Brain microvascular endothelial cell (primary cell): ENCODE results near the gene SART1.
"Not testable (repeated sequence)": the region's sequence is repeated elsewhere in the genome, so short reads cannot be mapped to it uniquely, and the experiment has no call there.

ENCODE experiments used
- DNase-seq: peaks from one replicate; pipeline ENCODE4 v3.0.0-alpha.2; 2020
- H3K27ac ChIP-seq: fragments of 250-450 bp; sonication (Bioruptor Pico); 2 replicates; pipeline ENCODE4 v1.5.1; 2020; ENCODE audit warnings: mild to moderate bottlenecking, moderate library complexity
- H3K27me3 ChIP-seq: fragments of 250-450 bp; sonication (Bioruptor Pico); replicated peaks from 2 replicates; pipeline ENCODE4 v1.5.1; 2020; ENCODE audit warnings: mild to moderate bottlenecking
- H3K36me3 ChIP-seq: fragments of 250-450 bp; sonication (Bioruptor Pico); replicated peaks from 2 replicates; pipeline ENCODE4 v1.5.1; 2020; ENCODE audit warnings: mild to moderate bottlenecking
- H3K4me3 ChIP-seq: 2 replicates; pipeline ENCODE4 v1.5.1; 2011; ENCODE audit warnings: low read depth, mild to moderate bottlenecking, control low read depth, low read length, moderate library complexity
- CTCF ChIP-seq: IDR thresholded peaks from 2 replicates; pipeline ENCODE4 v1.5.1; 2011; ENCODE audit warnings: low read depth, mild to moderate bottlenecking, moderate library complexity, low read length, control low read depth, inconsistent platforms; ENCODE audit errors: missing control alignments
- in situ Hi-C: cut with HindIII; loops from 2 replicates; pipeline ENCODE4 v1.10.0; 2017; ENCODE audit warnings: low sequenced_read_pairs, low pct_ligation_motif_present

SART1 gene

DNA sequence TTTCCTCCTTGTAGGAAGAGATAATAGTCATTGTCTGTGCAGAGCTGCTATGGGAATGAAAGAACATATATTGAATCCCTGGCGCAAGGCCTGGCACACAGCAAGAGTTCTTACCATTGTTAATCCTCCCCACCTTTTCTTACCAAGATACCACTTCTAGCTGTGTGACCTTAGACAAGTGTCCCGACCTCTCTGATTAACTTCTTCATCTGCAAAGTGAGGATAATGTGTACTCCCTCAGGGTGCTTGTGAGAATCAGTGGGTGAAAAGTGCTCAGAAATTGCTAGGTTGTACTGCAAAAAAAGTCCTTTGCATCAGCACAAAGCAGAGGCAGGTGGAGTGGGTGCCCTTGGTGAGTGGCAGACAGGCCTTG is 46.5 kb downstream of the SART1 start:
- Histone ChIP-seq H3K27ac (no peak overlapping the region), H3K36me3 (peaks cover 8% of the 10 kb centered on the region), H3K27me3 (no peaks in the 10 kb centered on the region), H3K4me3 (no peak overlapping the region)
- no peak for DNase-seq
- in situ Hi-C loops: no loop called here
- TF ChIP-seq CTCF: no peak

- TF ChIP-seq CTCF: no peak
- no peak overlapping the region for H3K27ac ChIP-seq
- DNase-seq: no peak
- no peaks in the 10 kb centered on the region for H3K27me3 ChIP-seq
- H3K4me3 ChIP-seq: no peak overlapping the region
- H3K36me3 ChIP-seq: peaks cover 8% of the 10 kb centered on the region
- in situ Hi-C loops: no loop called here
These were observed 47.1 kb downstream of the SART1 start for GRCh38 chr11:66008468-66009101.

DNA sequence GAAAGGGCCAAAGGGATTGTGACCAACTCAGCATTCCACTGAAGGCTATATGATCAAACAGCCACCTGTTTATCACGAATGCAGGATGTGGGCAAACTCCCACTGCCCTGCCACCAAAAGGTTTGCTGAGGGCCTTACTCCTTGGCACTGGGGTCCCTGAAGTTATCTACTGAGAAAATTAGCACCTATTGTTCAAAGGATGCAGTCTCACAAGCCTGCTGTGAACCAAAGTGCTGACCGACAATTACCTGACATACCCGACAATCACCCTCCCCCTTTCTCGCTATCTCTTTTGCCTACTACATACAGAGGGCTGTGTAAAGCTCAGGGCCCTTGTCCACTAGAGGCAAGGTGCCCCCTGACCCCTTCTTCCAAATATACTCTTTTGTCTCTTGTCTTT is 48.5 kb downstream of the SART1 start:
- H3K27me3 ChIP-seq, DNase-seq, in situ Hi-C loops, H3K27ac ChIP-seq, H3K4me3 ChIP-seq, H3K36me3 ChIP-seq: not testable (repeated sequence)

GRCh38 chr11:66011239-66011784 is 49.8 kb downstream of the SART1 start:
- Histone ChIP-seq H3K27ac (no peak overlapping the region), H3K36me3 (no peaks in the 10 kb centered on the region), H3K27me3 (no peaks in the 10 kb centered on the region), H3K4me3 (no peak overlapping the region)
- in situ Hi-C loops: no loop called here
- no peak for TF ChIP-seq CTCF
- DNase-seq: peak; percentile 32

DNA sequence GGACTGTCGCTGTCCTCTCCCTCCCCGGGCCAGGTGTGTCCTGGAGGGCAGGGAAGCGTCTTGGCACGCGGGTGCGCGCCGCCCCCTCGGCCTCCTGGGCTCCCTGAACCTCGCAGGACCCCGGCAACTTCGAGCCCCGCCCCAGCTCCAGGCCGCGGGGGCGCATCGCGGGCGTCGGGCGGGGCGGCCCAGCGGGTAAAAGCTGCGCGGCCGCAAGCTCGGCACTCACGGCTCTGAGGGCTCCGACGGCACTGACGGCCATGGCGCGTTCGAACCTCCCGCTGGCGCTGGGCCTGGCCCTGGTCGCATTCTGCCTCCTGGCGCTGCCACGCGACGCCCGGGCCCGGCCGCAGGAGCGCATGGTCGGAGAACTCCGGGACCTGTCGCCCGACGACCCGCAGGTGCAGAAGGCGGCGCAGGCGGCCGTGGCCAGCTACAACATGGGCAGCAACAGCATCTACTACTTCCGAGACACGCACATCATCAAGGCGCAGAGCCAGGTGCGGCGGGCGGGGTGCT is 50.3 kb downstream of the SART1 start, which contains the start of gene CST6:
TSS of gene CST6 (plus strand) at position 224 of the 519 bp plus-strand sequence. CDS start at position 261, 37 bp downstream.
- Histone ChIP-seq H3K36me3 (no peaks in the 10 kb centered on the region), H3K27ac (no peak within 1 kb of the TSS), H3K4me3 (no peak within 1 kb of the TSS), H3K27me3 (no peaks in the 10 kb centered on the region)
- TF ChIP-seq CTCF: no peak
- in situ Hi-C loops: no loop called here
- DNase-seq: no peak

- in situ Hi-C loops: no loop called here
- Histone ChIP-seq H3K27ac (no peak overlapping the region), H3K27me3 (no peaks in the 10 kb centered on the region), H3K36me3 (no peaks in the 10 kb centered on the region), H3K4me3 (no peak overlapping the region)
- no peak for DNase-seq
- TF ChIP-seq CTCF: no peak
These were observed 50.9 kb downstream of the SART1 start for GRCh38 chr11:66012371-66012945.
